WI38 (cell line): ENCODE data around the gene GAB1.
A peak's percentile ranks its signal among the peaks of the same experiment; 100 is the strongest.

ENCODE experiments used
- H3K4me3 ChIP-seq: 2 replicates; pipeline ENCODE4 v1.5.1; 2011; ENCODE audit warnings: low read depth, mild to moderate bottlenecking, control low read depth, low read length
- CTCF ChIP-seq: IDR thresholded peaks from 2 replicates; pipeline ENCODE4 v1.5.1; 2012; ENCODE audit warnings: low read depth, mild to moderate bottlenecking, control low read depth, low read length

GAB1 gene

GRCh38 chr4:143512978-143513313 is 176.3 kb downstream of the GAB1 start:
- H3K4me3 ChIP-seq: peak overlapping the region; percentile 91
- TF ChIP-seq CTCF: no peak

- no peak for TF ChIP-seq CTCF
- H3K4me3 ChIP-seq: peak within 1 kb of the TSS; percentile 91
These were observed 176.9 kb downstream of the GAB1 start, which contains the start of gene SMARCA5 for GRCh38 chr4:143513314-143514168. Gene SMARCA5 (plus strand): TSS chr4:143513702. CDS start chr4:143513925, 223 bp downstream.

GRCh38 chr4:143514169-143514495 is 177.5 kb downstream of the GAB1 start:
- TF ChIP-seq CTCF: no peak
- peak overlapping the region; percentile 91 for H3K4me3 ChIP-seq

- H3K4me3 ChIP-seq: peak overlapping the region; percentile 91
- TF ChIP-seq CTCF: no peak
These were observed 177.8 kb downstream of the GAB1 start for GRCh38 chr4:143514497-143514896.

- H3K4me3 ChIP-seq: peak overlapping the region; percentile 91
- no peak for TF ChIP-seq CTCF
These were observed 178.2 kb downstream of the GAB1 start for GRCh38 chr4:143514901-143515300.

- peak overlapping the region; percentile 91 for H3K4me3 ChIP-seq
- TF ChIP-seq CTCF: no peak
These were observed 179.2 kb downstream of the GAB1 start for GRCh38 chr4:143515905-143516304.

- no peak overlapping the region for H3K4me3 ChIP-seq
- no peak for TF ChIP-seq CTCF
These were observed 181.1 kb downstream of the GAB1 start for GRCh38 chr4:143517764-143518163.
